GM19372 (cell line): ENCODE data around the gene TSFM.

Experiments
- ATAC-seq: cut with Tn5 transposase; IDR thresholded peaks from one replicate; pipeline ENCODE4 v1.9.1; 2021; ENCODE audit warnings: mild to moderate bottlenecking, low read depth, moderate library complexity; ENCODE audit not compliant: unreplicated experiment

The TSFM gene

DNA sequence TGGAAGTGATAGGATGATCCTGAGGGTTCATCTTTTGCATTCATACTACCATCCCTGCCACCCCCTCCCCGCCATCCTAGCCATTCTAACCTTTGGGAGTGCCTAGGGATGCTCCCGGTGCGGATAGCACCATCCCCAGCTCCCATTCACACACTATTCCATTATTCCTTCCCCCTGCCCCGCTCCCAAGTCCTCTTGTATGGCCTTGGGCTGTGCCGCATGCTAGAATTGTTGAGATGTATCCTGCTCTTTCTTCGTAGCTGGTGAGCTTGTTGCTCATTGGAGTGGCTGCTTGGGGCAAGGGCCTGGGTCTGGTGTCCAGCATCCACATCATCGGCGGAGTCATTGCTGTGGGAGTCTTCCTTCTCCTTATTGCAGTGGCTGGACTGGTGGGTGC, 37.1 kb upstream of the TSFM start:
- no peak for ATAC-seq

DNA sequence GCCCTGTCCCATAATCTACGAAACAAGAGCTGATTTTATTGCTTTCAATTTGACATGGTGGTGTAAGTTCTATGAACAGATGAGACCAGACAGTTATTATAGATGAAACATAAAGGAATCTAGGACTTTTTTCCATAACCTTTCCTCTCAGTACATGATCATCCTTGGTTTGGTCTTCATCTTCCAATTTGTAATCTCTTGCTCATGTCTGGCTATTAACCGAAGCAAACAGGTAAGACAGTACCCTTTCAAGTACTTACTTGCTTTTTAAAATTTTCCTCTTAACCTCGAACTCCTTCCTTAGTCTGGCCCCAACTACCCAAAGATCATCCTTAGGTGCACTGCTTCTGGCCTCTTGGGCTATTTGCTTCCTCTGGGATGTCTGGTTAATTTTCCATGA, 36.6 kb upstream of the TSFM start:
- no peak for ATAC-seq

DNA sequence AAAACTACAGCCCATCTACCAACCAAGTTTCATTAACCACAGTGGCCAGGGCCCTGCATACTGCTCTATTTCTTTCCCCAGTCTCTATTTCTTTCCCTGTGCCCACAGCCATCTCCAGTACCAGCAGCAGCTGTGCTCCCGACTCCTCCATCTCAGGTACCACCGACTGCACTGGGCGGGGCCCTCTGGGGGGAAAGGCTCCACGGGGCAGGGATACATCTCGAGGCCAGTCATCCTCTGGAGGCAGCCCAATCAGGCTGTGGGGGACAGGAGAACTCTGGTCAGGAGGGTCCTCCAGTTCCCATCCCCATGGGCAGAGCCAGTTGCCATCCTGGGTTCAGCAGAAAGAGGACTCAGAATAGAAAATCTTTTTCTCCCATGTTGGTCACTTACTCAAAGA, 33.5 kb upstream of the TSFM start:
- ATAC-seq = no peak

DNA sequence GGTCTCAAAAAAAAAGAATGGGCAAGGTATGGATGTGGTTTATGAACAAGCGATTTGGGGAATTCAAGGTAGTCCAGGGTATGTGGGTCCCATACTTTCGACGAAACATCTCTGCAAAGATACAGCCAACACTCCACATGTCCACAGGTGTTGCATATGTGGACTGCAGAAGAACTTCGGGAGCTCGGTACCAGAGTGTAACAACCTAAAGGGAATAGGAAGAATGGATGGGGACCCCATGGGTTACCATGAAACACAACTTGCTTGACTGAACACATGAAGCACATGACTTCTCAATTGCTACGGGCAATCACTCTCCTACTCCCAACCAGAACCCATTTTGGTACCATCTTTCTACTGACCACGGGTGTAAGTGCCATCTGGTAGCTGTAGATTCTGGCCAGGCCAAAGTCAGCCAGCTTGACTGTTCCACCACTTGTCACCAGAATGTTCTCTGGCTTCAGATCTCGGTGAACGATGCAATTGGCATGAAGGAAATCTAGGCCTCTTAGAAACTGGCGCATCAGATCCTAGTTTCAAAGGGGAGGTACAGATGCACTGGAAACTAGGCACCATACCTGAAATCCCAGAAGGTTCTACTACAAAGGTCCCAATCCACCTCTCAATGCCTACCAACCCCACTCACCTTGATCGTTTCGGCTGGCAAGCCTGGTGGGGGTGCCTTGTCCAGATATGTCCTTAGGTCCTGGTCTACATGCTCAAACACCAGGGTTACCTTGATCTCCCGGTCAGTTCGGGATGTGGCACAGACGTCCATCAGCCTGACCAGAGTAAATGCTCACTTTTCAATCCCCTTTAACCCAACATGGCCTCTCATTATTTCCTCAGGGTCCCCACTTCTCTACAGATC, 31.8 kb upstream of the TSFM start:
- ATAC-seq = no peak

DNA sequence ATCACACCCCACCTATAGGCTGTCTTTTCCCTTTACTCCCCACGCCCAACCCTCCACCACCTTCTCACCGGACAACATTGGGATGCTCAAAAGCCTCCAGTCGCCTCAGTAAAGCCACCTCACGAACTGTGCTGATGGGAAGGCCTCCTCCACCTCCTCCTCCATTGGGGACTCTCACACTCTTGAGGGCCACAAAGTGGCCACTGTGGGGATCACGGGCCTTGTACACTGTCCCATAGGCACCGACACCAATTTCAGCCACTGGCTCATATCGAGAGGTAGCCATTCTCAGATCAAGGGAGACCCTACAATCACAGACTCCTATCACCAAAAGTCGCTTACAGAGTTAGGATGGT, 31.2 kb upstream of the TSFM start:
- no peak for ATAC-seq

DNA sequence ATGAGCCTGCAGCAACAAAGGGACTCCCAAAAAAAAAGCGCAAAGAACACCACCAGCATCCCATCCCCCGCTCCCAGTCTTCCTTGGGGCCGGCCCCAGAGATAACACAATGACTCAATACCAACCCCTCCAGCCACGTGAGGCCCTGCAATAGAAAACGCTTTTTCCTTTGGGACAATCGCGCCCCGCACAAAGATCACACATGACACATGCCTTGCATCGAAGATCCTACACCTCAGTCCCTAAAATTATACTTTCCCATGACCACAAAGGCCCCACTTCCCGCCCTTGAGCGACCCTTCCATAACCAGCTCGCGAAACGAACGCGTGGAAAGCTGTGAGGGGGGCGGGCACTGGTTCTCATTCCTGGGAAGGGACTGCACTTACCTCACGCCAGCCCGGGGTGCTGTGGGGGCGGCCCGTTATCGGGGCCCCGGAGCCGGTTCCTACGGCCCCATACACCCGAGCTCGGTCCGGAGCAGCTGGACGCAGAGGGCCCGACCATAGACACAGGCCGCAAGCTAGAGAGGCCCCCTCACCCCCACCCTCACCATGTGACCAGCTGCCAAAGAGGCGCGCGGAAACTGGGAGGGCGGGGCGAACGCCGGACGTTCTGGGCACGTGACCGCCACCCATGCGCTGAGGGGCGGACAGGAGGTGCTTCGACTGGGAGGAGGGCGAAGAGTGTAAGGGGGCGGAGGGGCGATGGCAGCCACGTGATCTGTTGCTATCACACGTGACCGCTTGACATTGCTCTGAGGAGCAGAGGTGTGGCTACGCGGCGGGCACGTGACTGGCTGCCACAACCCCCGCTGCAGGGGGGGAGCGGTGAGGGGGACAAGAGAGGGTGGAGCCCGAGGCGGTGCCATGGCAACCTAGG, 30.6 kb upstream of the TSFM start, which contains the start of gene CDK4:
CDK4 (minus strand) TSS at position 523 of the 880 bp plus-strand sequence. CDS start 593 bp downstream, outside the sequence.
- ATAC-seq = peak; percentile 61

DNA sequence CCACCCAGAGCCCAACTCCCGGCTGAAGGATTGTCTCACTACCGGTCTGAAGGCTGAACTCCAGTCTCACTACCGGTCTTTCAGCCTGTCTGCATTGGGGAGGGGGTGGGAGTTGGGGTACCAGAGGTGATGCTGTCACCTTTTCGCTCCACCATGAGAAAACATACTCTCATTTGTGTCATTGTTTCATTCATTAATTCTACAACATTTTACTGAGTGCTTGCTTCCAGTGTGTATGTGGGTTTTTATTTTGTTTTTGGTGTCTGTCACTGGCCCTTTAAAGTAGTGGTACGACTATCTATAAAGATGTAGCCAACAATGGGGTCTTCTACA, 30.0 kb upstream of the TSFM start:
- ATAC-seq = no peak

DNA sequence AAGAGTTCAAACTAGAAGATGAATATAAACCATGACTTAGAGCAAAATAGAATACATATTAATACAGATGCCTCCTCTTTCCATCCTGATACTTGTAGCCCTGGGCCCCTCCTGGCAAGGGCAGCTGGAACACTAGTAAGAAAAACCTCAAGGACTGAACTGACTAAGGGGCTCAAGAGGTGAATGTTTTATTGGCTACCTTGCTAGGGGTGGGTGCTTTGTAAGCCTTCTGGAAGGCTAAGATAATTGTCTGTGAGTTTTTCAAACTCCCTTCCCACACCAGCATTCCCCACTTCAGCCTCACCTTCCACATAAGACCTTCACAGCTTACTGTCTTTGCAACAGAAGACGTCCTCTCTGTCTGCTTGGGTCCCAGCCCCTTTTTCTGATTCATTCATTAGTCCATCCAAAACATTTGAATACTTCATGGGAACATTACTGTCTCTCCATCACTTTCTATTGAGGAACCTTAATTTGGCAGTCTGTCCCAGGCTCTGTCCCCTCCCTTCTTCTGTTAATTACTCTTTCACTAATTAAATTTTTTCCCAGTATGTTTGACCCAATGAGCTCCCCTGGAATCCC, 28.7 kb upstream of the TSFM start:
- ATAC-seq = no peak

DNA sequence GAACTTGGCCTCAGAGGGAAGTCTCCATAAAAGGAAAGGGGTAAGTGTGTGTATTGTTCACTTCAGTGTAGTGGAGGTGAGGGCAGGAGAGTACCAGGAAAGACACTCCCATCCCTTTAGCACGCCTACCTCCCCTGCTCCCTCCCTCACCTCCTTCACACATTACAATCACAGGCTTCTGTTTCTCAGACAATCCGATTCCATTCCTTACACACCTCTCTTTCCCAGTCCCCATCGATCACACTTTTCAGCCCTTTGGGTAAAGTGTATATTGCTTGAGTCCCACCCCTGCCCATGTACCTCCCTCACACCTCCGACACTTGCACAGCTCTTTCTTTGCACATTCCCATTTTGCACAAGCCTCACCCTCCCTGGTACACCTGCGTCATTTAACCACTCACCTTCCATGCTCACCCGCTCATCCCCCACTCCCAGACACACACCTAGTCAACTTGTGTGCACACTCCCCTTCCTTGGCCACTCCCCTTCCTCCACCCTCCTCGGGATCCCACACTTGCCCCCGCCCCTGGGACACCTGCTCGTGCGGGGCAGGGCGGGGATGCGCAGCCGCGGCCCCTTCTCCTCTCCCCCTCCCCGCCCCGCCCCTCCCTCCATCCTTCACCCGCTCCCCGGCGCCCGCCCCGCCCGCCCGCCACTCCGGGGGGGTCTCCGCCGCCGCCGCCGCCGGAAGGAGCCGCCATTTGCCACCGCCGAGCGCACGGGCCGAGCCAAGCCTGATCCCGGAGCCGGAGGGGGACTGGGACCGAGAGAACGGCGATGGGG, 28.0 kb upstream of the TSFM start, which contains the start of gene MARCHF9:
MARCHF9 (plus strand) TSS at position 693 of the 783 bp plus-strand sequence. CDS start 426 bp downstream, outside the sequence.
- ATAC-seq = peak; percentile 28

DNA sequence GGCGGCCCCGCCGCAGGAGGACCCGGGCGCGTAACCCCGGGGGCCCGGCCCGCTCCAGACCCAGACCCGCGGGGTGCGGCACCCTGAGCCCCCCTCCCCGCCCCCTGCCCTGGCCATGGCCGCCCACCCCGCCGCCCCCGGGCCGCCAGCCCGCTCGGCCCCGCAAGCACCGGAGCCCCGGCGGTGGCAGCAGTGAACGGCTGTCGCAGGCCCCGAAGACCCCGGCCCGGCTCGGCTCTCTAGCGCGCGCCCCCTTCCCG, 27.5 kb upstream of the TSFM start:
- ATAC-seq = no peak

DNA sequence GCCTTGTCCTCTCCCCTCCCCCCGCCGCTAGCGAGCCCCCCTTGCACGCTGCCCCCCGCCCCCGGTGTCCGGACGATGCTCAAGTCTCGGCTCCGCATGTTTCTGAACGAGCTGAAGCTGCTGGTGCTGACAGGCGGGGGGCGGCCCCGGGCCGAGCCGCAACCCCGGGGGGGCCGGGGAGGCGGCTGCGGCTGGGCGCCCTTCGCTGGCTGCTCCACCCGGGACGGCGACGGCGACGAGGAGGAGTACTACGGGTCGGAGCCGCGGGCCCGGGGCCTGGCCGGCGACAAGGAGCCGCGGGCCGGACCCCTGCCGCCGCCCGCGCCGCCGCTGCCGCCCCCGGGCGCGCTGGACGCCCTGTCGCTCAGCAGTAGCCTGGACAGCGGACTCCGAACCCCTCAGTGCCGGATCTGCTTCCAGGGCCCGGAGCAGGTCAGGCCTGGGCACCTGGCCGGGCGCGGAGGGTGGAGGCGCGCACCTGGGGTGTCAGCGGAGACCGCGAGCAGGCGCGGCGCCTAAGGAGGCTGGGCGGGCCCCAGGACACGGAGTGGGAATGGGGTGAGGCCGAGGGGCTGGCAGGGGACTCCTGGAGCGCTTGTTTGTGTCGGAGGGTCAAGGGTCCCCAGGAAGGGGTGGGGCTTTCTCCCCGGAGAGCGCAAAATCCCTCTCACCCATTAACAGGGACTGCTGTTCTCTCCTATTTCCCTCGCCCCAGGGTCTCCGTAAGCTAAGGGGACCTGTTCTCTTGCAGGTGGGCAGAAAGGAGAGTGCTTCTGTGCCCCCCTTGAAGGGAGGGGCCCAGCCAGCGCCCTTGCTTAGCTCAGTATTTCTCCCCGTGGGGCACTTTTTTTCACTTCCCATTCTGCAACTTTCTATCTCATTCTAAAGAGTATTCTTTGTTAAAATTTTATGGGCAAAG, 26.9 kb upstream of the TSFM start:
- ATAC-seq = no peak

DNA sequence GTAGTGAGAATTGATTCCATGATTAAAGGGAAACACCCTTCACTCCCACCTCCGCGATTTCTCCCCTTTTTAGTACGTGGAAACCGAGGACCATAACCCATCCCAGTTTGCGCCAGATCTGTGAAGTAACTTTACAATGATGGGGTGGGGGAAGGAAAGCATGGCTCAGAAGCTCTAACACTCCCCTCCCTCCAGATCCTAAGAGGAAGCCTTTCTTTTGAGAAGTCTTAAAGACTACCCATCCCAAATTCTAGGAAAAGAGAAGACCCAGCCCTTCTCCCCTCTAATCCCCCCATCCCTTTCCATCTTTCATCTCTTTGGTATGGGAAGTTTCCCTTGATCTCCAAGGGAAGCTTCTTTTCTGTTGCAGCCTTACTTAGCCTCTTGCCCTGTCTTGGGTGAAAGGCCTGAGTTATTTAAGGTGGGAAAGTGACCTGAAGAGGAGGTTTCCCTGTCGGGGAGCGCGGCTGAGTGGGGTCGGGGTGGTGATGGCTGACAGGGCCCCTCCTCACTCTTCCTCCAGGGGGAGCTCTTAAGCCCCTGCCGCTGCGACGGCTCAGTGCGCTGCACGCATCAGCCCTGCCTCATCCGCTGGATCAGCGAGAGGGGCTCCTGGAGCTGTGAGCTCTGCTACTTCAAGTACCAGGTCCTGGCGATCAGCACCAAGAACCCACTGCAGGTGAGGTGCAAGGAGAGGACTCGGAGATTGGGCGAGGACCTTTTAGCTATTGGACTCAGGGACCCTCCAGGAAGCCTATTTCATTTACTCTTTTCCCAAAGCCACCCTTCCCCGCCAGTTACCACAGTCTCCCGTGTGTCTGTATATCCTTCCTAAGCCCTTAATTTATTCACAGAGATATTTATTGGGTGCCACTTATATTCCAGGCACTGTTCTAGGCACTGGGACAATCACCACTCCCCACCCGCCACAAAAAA, 25.9 kb upstream of the TSFM start:
- no peak for ATAC-seq

DNA sequence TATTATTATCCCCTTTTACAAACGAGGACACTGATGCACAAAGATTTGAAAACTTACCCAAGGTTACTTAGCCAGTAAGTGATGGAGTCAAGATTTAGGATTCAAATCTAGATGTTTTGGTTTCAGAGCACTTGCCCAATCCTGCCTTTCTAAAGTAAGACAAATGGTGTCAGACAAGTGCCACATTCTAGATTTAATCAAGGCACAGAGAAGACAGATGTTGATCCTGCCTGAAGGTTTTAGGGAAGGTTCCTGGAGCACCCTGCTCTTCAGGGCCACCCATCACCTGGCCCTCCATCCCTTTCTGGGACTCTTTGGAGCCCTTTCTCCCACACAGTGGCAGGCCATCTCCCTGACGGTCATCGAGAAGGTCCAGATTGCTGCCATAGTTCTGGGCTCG, 24.8 kb upstream of the TSFM start:
- ATAC-seq = no peak

DNA sequence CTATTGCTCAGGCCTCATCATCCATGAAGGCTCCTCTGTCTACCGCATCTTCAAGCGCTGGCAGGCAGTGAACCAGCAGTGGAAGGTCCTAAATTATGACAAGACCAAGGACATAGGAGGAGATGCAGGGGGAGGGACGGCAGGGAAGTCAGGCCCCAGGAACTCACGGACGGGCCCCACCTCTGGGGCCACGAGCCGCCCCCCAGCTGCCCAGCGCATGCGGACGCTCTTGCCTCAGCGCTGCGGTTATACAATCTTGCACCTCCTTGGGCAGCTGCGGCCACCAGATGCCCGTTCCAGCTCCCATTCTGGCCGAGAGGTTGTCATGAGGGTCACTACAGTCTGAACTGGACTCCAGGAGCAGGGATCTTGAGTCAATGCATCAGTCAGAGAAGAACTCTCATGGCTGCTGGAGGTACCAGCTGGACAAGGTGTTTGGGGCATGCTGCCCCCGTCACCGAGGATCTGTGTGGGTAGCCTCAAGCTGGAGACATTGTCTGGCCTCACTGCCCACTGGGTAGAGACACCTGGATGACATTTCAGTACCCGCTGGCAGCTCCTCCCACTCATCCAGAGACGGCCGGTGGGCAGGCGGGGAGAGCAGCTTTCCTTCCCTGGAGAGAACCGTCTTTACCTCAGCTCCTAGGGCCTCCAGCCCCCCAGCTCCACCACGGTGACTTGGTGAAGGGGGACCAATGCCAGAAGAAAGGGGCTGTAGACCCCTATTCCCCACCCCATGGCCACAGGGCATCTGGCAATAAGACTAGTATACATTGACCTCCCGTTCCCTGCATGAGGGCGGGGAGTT, 23.8 kb upstream of the TSFM start:
- ATAC-seq = no peak

DNA sequence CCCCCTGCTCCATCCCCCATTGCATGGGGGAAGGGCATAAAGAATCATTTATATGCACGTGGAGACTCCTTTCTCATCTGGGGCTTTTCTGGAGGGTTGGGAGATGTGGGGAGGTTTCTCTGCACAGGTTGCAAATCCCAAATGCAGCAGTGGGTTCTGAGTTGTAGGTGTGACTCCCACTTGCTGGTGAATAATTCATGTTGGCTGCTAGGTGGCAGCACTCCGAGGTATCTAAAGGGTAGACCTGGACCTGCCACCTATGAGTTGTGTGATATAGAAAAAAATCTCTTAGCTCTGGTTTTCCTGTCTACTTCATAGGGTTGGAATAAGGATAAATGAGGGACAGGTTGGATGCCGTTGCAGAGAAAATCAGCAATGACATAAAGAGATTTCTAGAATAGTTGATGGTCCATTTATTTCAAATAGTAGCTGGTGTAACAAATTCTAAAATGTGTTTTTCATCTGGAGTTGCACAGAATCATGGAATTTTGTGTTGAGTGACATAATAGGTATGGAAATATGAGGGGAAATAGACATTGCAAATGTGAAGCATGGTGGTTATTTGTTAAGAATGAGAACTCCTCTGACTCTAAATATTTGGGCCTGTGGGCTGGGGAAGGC, 23.1 kb upstream of the TSFM start:
- ATAC-seq = no peak

DNA sequence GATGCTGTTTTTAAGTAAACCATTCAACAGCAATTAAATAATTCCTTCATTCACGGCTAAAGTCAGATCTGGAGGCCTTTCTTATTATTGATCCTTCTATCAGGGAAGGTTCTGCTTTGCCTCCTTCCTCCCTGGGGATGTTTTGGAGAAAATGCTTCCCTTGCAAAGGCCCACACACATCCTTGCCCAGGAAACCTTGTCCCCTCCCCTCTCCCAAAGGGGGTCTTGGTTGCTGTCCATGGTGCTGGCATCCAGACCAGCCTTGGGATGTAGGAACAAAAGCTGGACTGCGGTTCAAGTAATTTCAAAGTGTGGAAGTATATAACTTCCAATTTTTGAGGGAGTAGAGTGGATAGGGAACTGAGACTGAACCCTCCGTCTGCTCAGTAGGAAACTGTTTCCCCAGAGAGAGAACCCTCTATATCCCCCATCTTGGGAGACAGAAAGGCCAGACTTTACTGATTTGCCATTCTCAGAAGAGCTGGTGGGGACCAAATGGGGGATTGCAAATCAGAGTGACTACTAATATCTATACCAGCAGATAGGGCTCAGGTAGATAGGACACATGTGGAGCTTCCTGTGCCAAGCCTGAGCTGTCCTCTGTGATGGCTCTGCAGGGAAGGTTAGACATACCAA, 22.1 kb upstream of the TSFM start:
- ATAC-seq = no peak
